K562 (cell line): Measurements from ENCODE around the gene BCR. TPM values are rescaled to one million over a fixed set of nuclear protein-coding genes. Genes with fewer than 3 reads are reported as not detected.

Source experiments
- CTCF ChIP-seq, 3 experiments: IDR thresholded peaks in 2 of 3; conservative IDR thresholded peaks in 1 of 3; 2 replicates each; pipeline ENCODE4 v1.5.1; 2011 to 2012; ENCODE audit warnings: low read length in 3 of 3, mild to moderate bottlenecking in 3 of 3, control low read depth in 2 of 3, improper control_type of control experiment in 1 of 3, inconsistent platforms in 1 of 3, low read depth in 1 of 3, mixed read lengths in 1 of 3, moderate library complexity in 1 of 3; ENCODE audit not compliant: insufficient read depth in 2 of 3
- PBX2 ChIP-seq, 2 experiments: IDR thresholded peaks in 1 of 2; conservative IDR thresholded peaks in 1 of 2; 2 replicates each; pipeline ENCODE4 v1.6.1; 2016; ENCODE audit warnings: low read depth in 2 of 2, mild to moderate bottlenecking in 1 of 2, missing compliant biosample characterization in 1 of 2, missing genetic modification characterization in 1 of 2, moderate library complexity in 1 of 2
- SETDB1 ChIP-seq: IDR thresholded peaks from one replicate; pipeline ENCODE4 v1.6.1; 2012; ENCODE audit warnings: low read length, control low read depth, inconsistent platforms
- SMAD1 ChIP-seq: fragments of 150-350 bp; IDR thresholded peaks from 2 replicates; pipeline ENCODE4 v1.6.1; 2014; ENCODE audit warnings: low read length, low read depth; ENCODE audit not compliant: partially characterized antibody
- SNAPC5 ChIP-seq: fragments of 250-450 bp; sonication (Bioruptor Pico); IDR thresholded peaks from 2 replicates; pipeline ENCODE4 v1.8.0; 2021; ENCODE audit warnings: moderate library complexity, mild to moderate bottlenecking, inconsistent platforms
- STAG1 ChIP-seq: sonication (generic); formaldehyde crosslinking; IDR thresholded peaks from 2 replicates; pipeline ENCODE4 v1.5.0; 2020; ENCODE audit warnings: missing genetic modification reagents, borderline replicate concordance
- ZNF133 ChIP-seq: fragments of 250-450 bp; sonication (Bioruptor Pico); IDR thresholded peaks from 2 replicates; pipeline ENCODE4 v1.4.0; 2020; ENCODE audit warnings: mild to moderate bottlenecking
- ZNF592 ChIP-seq: fragments of 450-650 bp; IDR thresholded peaks from 2 replicates; pipeline ENCODE4 v1.6.1; 2017; ENCODE audit warnings: antibody characterized with exemption, mild to moderate bottlenecking
- polyA plus RNA-seq, 8 experiments: library from polyadenylated mRNA; depleted of rRNA in 4 of 8; stranded (reverse) in 5 of 8; unstranded in 3 of 8; fragments of >200 nt; fragmentation: Nextera tagmentation in 2 of 8; fragmentation: Illumina TruSeq in 1 of 8; extraction: Ambion mirVana in 2 of 8; extraction: Trizol in 1 of 8; gene quantifications; 2 replicates each; pipeline versions ENCODE4 v1.2.1 to v1.2.3, GENCODE V29; 2011 to 2014; ENCODE audit warnings: inconsistent platforms in 1 of 8, missing spikeins in 1 of 8
- total RNA-seq, 7 experiments: library from RNA; depleted of rRNA in 6 of 7; stranded (reverse); fragments of >200 nt in 6 of 7; fragmentation: Illumina TruSeq in 2 of 7; extraction: Trizol in 2 of 7; gene quantifications; 2 replicates each; pipeline versions ENCODE4 v1.2.1 to v1.2.3, GENCODE V29; 2011 to 2021; ENCODE audit warnings: low replicate concordance in 1 of 7
- TF ChIP-seq, protein P1 (sequence below): fragments of 200-800 bp; sonication (Bioruptor generic); IDR thresholded peaks from 2 replicates; pipeline ENCODE4 v1.6.1; 2017; ENCODE audit warnings: missing genetic modification characterization, missing compliant biosample characterization
- TF ChIP-seq, protein P2 (sequence below): sonication (generic); formaldehyde crosslinking; IDR thresholded peaks from 2 replicates; pipeline ENCODE4 v1.9.0; 2022; ENCODE audit warnings: mild to moderate bottlenecking, missing genetic modification reagents
- TF ChIP-seq, protein P3 (sequence below): fragments of 250-450 bp; sonication (Bioruptor Pico); IDR thresholded peaks from 2 replicates; pipeline ENCODE4 v1.5.0; 2022; ENCODE audit warnings: mild to moderate bottlenecking

BCR gene
- total and polyA plus RNA-seq, 9 of the 15 experiments (the other 6 are each of a cell fraction or from before 2014, with no cell fraction given): 0.41 to 150 (median 45.6) TPM

DNA sequence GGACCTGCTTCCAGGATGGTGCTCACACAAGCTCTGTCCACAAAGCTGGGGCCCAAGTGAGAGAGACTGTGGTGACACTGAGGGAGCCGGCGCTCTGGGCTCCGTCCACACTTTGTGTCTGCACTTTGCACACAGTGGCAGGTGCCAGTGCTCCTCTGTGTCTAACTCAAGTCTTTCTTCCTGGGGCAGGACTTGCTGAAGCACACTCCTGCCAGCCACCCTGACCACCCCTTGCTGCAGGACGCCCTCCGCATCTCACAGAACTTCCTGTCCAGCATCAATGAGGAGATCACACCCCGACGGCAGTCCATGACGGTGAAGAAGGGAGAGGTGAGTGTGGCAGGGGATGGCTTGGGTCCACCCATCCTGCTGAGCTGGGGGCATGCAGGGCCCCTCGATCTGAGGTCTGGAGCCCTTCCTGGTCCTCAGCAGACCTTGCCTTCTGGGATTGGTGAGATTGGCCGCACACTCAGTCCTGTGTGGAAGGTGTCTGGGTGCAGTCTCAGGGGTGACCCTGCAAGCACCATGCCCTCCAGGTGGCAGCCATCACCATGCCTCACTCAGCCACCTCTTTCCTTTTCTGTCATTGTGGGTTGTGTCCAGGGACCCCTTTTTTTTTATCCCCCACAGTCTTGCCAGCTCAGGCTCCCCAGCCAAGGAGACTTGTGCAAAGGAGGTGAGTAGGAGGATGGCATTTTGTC is 93.3 kb downstream of the BCR start (continued):
- TF ChIP-seq PBX2 (CRISPR knock-in tag; IDR thresholded peaks at IDR 0.05; ENCODE audit: low read depth) (no peak), PBX2 (tag; conservative IDR thresholded peaks at IDR 0.05; ENCODE audit: low read depth) (no peak), SMAD1 (no peak), ZNF592 (no peak), ZNF133 (CRISPR knock-in tag) (no peak), SETDB1 (no peak), STAG1 (no peak), CTCF (IDR thresholded peaks at IDR 0.05 in 2 of 3, conservative IDR thresholded peaks at IDR 0.05 in 1 of 3; ENCODE audit: insufficient read depth in 2 of 3, low read depth in 1 of 3, low read length in 3 of 3) (0 out of 6 replicates have a peak, but pooled peaks of 1 of the 3 experiments have one; percentile 1), SNAPC5 (CRISPR knock-in tag) (no peak)
- TF ChIP-seq, protein P1, sequence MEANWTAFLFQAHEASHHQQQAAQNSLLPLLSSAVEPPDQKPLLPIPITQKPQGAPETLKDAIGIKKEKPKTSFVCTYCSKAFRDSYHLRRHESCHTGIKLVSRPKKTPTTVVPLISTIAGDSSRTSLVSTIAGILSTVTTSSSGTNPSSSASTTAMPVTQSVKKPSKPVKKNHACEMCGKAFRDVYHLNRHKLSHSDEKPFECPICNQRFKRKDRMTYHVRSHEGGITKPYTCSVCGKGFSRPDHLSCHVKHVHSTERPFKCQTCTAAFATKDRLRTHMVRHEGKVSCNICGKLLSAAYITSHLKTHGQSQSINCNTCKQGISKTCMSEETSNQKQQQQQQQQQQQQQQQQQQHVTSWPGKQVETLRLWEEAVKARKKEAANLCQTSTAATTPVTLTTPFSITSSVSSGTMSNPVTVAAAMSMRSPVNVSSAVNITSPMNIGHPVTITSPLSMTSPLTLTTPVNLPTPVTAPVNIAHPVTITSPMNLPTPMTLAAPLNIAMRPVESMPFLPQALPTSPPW: no peak
- TF ChIP-seq, protein P2, sequence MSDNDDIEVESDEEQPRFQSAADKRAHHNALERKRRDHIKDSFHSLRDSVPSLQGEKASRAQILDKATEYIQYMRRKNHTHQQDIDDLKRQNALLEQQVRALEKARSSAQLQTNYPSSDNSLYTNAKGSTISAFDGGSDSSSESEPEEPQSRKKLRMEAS (CRISPR knock-in tag): no peak
- TF ChIP-seq, protein P3, sequence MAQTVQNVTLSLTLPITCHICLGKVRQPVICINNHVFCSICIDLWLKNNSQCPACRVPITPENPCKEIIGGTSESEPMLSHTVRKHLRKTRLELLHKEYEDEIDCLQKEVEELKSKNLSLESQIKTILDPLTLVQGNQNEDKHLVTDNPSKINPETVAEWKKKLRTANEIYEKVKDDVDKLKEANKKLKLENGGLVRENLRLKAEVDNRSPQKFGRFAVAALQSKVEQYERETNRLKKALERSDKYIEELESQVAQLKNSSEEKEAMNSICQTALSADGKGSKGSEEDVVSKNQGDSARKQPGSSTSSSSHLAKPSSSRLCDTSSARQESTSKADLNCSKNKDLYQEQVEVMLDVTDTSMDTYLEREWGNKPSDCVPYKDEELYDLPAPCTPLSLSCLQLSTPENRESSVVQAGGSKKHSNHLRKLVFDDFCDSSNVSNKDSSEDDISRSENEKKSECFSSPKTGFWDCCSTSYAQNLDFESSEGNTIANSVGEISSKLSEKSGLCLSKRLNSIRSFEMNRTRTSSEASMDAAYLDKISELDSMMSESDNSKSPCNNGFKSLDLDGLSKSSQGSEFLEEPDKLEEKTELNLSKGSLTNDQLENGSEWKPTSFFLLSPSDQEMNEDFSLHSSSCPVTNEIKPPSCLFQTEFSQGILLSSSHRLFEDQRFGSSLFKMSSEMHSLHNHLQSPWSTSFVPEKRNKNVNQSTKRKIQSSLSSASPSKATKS (CRISPR knock-in tag): no peak
